ENCODE measurements around the gene HOOK2.

Gene HOOK2

GRCh38 chr19:12749938-12750521, 25.3 kb downstream of the HOOK2 start (continued):
- TF ChIP-seq EGR2 (tag by site-specific recombination; IDR thresholded peaks at IDR 0.05; ENCODE audit: low read depth) (no peak), BCL6B (tag by site-specific recombination; IDR thresholded peaks at IDR 0.05) (no peak), ZNF398 (tag by site-specific recombination; IDR thresholded peaks at IDR 0.05) (0 out of 2 replicates have a peak, but pooled peaks have one; percentile 19), ZNF24 (tag by site-specific recombination; IDR thresholded peaks at IDR 0.05) (no peak), ZNF510 (tag by site-specific recombination; IDR thresholded peaks at IDR 0.05; ENCODE audit: insufficient replicate concordance) (no peak), PRDM2 (tag by site-specific recombination; IDR thresholded peaks at IDR 0.05; ENCODE audit: borderline replicate concordance) (no peak), TRIM28 (IDR thresholded peaks at IDR 0.05; ENCODE audit: borderline replicate concordance, low read length) (no peak), ZNF785 (tag by site-specific recombination; IDR thresholded peaks at IDR 0.05) (no peak), ZBTB26 (tag by site-specific recombination; optimal IDR thresholded peaks at IDR 0.05) (no peak)

GRCh38 chr19:12748489-12748888, 26.9 kb downstream of the HOOK2 start:
- CTCF ChIA-PET: interaction anchor here (1.4 to 4.8 kb wide), 2 partner anchors 9 kb away, joined by 14 to 31 read pairs; no protein-coding TSS in a partner anchor
- H3K9me3 ChIP-seq (ENCODE audit: control insufficient read depth, insufficient read depth, low read depth, low read length): no peaks in the 10 kb centered on the region
- H3K27ac ChIP-seq (ENCODE audit: extremely low read depth, low read depth, low read length): no peak overlapping the region
- peaks cover 0 to 40% of the 10 kb centered on the region in 2 experiments; a peak in 2 of 3 replicates for H3K36me3 ChIP-seq (ENCODE audit: control insufficient read depth in 2 of 2, insufficient read depth in 1 of 2, low read length in 2 of 2)
- TF ChIP-seq ZNF26 (tag by site-specific recombination; IDR thresholded peaks at IDR 0.05): no peak
- TF ChIP-seq HOXA7 (CRISPR knock-in tag; IDR thresholded peaks at IDR 0.05; ENCODE audit: borderline replicate concordance): no peak
- no peak for TF ChIP-seq ZNF146 (tag by site-specific recombination; IDR thresholded peaks at IDR 0.05)
- peak; percentile 74 for TF ChIP-seq ZIC2 (tag by site-specific recombination; IDR thresholded peaks at IDR 0.05)
- TF ChIP-seq IKZF3 (tag by site-specific recombination; IDR thresholded peaks at IDR 0.05): 0 out of 2 replicates have a peak, but pooled peaks have one; percentile 15
- TF ChIP-seq ZEB2 (tag by site-specific recombination; IDR thresholded peaks at IDR 0.05): no peak
- no peak for TF ChIP-seq ZNF391 (tag by site-specific recombination; IDR thresholded peaks at IDR 0.05; ENCODE audit: borderline replicate concordance, low read depth)
- peaks cover 10% of the 10 kb centered on the region for H3K4me1 ChIP-seq (ENCODE audit: control insufficient read depth, insufficient read depth, low read length)
- H3K4me3 ChIP-seq (ENCODE audit: low read depth, low read length): no peak overlapping the region
- POLR2A ChIA-PET: no interaction called here

Data from HEK293 (cell line).